ENCODE data around the gene PLOD2. TPM values are rescaled to one million over a fixed set of nuclear protein-coding genes. Genes with fewer than 3 reads are reported as not detected.

Gene PLOD2
- polyA plus RNA-seq, 6 donors from 2014 or later, result not detected

- no peaks in the 10 kb centered on the region for H3K4me1 Mint-ChIP-seq
- H3K36me3 Mint-ChIP-seq, result no peaks in the 10 kb centered on the region
- no peak overlapping the region for H3K4me3 Mint-ChIP-seq
- no peaks in the 10 kb centered on the region for H3K27me3 Mint-ChIP-seq
- no peaks in the 10 kb centered on the region for H3K9me3 Mint-ChIP-seq
- ATAC-seq (ENCODE audit: low read depth in 2 of 2) (no peak), DNase-seq (no peak)
- H3K27ac Mint-ChIP-seq, result no peak overlapping the region
Measured at GRCh38 chr3:146065573-146066006, 95.4 kb downstream of the PLOD2 start.

DNA sequence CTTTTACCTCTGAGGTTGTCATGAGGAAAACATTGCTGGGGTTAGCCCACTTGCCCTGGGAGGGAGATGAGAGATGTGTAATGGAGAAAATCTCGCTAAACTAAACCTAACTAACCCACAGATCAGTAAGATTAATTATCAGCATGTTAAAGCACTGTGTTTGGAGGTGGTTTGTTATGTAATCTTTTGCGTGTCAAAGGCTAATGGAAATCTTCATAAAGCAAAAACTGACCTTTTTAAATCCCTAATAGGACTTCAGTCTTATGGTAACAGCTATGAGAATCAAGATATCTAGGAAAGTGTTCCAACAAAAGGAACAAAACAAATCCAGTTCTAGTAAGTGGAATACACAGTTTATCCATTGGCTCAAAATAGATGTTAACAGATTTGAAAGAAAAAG is 102.7 kb downstream of the PLOD2 start:
- H3K9me3 Mint-ChIP-seq, result no peaks in the 10 kb centered on the region
- no peaks in the 10 kb centered on the region for H3K27me3 Mint-ChIP-seq
- H3K4me1 Mint-ChIP-seq, result no peaks in the 10 kb centered on the region
- H3K36me3 Mint-ChIP-seq, result no peaks in the 10 kb centered on the region
- ATAC-seq (ENCODE audit: low read depth in 2 of 2) (no peak), DNase-seq (no peak)
- H3K27ac Mint-ChIP-seq, result no peak overlapping the region
- no peak overlapping the region for H3K4me3 Mint-ChIP-seq

DNA sequence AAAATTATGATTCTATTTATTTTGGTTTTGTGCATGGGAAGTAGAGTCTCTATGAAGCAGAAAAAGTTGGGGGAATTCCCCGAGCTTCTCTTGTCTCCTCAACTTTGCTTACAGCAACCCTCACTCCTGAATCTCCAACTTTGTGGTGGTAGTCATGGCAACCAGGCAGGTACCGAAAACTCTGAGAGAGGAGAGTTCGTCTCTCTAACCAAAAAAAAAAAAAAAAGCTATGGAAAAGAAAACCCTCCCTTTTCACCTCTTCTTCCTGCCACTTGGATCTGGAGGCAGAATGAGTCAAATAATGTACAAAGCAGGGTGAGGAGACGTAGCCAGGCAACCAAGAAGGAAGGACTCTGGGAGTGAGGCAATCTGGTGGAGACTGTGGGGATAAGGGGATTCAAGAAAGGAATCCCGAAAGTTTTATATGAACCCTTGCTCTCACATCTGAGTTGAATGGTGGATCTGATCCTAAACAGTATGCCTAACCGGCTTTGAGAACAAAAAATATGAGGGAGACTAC is 108.1 kb downstream of the PLOD2 start:
- no peak overlapping the region for H3K4me3 Mint-ChIP-seq
- H3K4me1 Mint-ChIP-seq, result no peaks in the 10 kb centered on the region
- no peak for DNase-seq
- no peak for ATAC-seq (ENCODE audit: low read depth in 2 of 2)
- no peaks in the 10 kb centered on the region for H3K9me3 Mint-ChIP-seq
- H3K36me3 Mint-ChIP-seq, result no peaks in the 10 kb centered on the region
- H3K27me3 Mint-ChIP-seq, result no peaks in the 10 kb centered on the region
- no peak overlapping the region for H3K27ac Mint-ChIP-seq

- H3K27ac Mint-ChIP-seq, result no peak overlapping the region
- ATAC-seq (ENCODE audit: low read depth in 2 of 2), result no peak
- no peaks in the 10 kb centered on the region for H3K36me3 Mint-ChIP-seq
- no peaks in the 10 kb centered on the region for H3K9me3 Mint-ChIP-seq
- no peak overlapping the region for H3K4me3 Mint-ChIP-seq
- no peaks in the 10 kb centered on the region for H3K4me1 Mint-ChIP-seq
- H3K27me3 Mint-ChIP-seq, result no peaks in the 10 kb centered on the region
- no peak for DNase-seq
Measured at GRCh38 chr3:146052056-146052790, 108.8 kb downstream of the PLOD2 start.

GRCh38 chr3:146050691-146051090 is 110.3 kb downstream of the PLOD2 start:
- no peak overlapping the region for H3K27ac Mint-ChIP-seq
- H3K9me3 Mint-ChIP-seq, result peaks cover 0 to 5% (median 0%) of the 10 kb centered on the region in 7 donors
- H3K36me3 Mint-ChIP-seq, result no peaks in the 10 kb centered on the region

DNA sequence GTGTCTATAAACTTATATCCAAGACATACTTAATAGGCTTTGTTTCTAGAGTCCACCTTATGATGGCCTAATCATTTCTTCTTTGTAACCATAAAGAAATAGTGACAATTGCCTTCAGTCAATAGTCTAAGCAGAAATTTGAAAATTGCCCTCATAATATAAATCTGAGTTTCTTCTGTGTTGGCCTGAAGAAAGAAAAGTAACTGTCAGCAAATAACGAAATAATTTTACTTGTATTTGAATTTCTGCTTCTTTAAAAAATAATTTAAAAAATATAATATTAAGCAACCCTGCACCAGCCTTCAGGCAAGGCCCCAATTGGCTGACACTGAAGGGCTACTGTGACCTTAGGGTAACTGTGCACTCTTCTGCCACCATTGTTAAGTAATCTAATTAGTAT is 113.5 kb downstream of the PLOD2 start:
- H3K9me3 Mint-ChIP-seq, result peaks cover 0 to 9% (median 4%) of the 10 kb centered on the region in 7 donors
- ATAC-seq (ENCODE audit: low read depth in 2 of 2) (no peak), DNase-seq (no peak)
- no peak overlapping the region for H3K4me3 Mint-ChIP-seq
- H3K27me3 Mint-ChIP-seq, result no peaks in the 10 kb centered on the region
- no peaks in the 10 kb centered on the region for H3K36me3 Mint-ChIP-seq
- H3K27ac Mint-ChIP-seq, result no peak overlapping the region
- H3K4me1 Mint-ChIP-seq, result no peaks in the 10 kb centered on the region

More at GRCh38 chr3:146050691-146051090, 110.3 kb downstream of the PLOD2 start:
- DNase-seq, result no peak
- ATAC-seq (ENCODE audit: low read depth in 2 of 2), result no peak
- H3K27me3 Mint-ChIP-seq, result no peaks in the 10 kb centered on the region
- H3K4me1 Mint-ChIP-seq, result no peaks in the 10 kb centered on the region
- H3K4me3 Mint-ChIP-seq, result no peak overlapping the region

- no peak overlapping the region for H3K4me3 Mint-ChIP-seq
- H3K4me1 Mint-ChIP-seq, result no peaks in the 10 kb centered on the region
- ATAC-seq (ENCODE audit: low read depth in 2 of 2) (no peak), DNase-seq (no peak)
- no peaks in the 10 kb centered on the region for H3K36me3 Mint-ChIP-seq
- H3K27ac Mint-ChIP-seq, result no peak overlapping the region
- no peaks in the 10 kb centered on the region for H3K27me3 Mint-ChIP-seq
- H3K9me3 Mint-ChIP-seq, result peaks cover 0 to 9% (median 4%) of the 10 kb centered on the region in 7 donors
Measured at GRCh38 chr3:146044046-146044445, 116.9 kb downstream of the PLOD2 start.

GRCh38 chr3:146040630-146041029 is 120.4 kb downstream of the PLOD2 start:
- H3K4me1 Mint-ChIP-seq, result no peaks in the 10 kb centered on the region
- no peaks in the 10 kb centered on the region for H3K27me3 Mint-ChIP-seq
- no peak for ATAC-seq (ENCODE audit: low read depth in 2 of 2)
- DNase-seq, result no peak
- H3K9me3 Mint-ChIP-seq, result peaks cover 0 to 6% (median 0%) of the 10 kb centered on the region in 7 donors
- H3K36me3 Mint-ChIP-seq, result no peaks in the 10 kb centered on the region
- H3K27ac Mint-ChIP-seq, result no peak overlapping the region
- H3K4me3 Mint-ChIP-seq, result no peak overlapping the region

GRCh38 chr3:146037697-146038096 is 123.3 kb downstream of the PLOD2 start:
- no peaks in the 10 kb centered on the region for H3K36me3 Mint-ChIP-seq
- H3K4me3 Mint-ChIP-seq, result no peak overlapping the region
- ATAC-seq (ENCODE audit: low read depth in 2 of 2), result no peak

GRCh38 chr3:146036281-146036680 is 124.7 kb downstream of the PLOD2 start:
- peaks cover 0 to 5% (median 3%) of the 10 kb centered on the region in 7 donors for H3K9me3 Mint-ChIP-seq
- H3K27me3 Mint-ChIP-seq, result no peaks in the 10 kb centered on the region

More at GRCh38 chr3:146037697-146038096, 123.3 kb downstream of the PLOD2 start:
- Mint-ChIP-seq H3K27me3 (no peaks in the 10 kb centered on the region), H3K27ac (no peak overlapping the region), H3K4me1 (no peaks in the 10 kb centered on the region), H3K9me3 (peaks cover 0 to 2% (median 0%) of the 10 kb centered on the region in 7 donors)
- no peak for DNase-seq

GRCh38 chr3:146035366-146035765 is 125.6 kb downstream of the PLOD2 start:
- DNase-seq, result no peak
- H3K27me3 Mint-ChIP-seq, result no peaks in the 10 kb centered on the region
- H3K36me3 Mint-ChIP-seq, result peaks cover 0 to 4% of the 10 kb centered on the region in 2 donors
- peaks cover 2 to 13% (median 7%) of the 10 kb centered on the region in 7 donors for H3K9me3 Mint-ChIP-seq
- no peak for ATAC-seq (ENCODE audit: low read depth in 2 of 2)
- no peak overlapping the region for H3K4me3 Mint-ChIP-seq
- H3K4me1 Mint-ChIP-seq, result no peaks in the 10 kb centered on the region
- H3K27ac Mint-ChIP-seq, result no peak overlapping the region

More at GRCh38 chr3:146036281-146036680, 124.7 kb downstream of the PLOD2 start:
- Mint-ChIP-seq H3K27ac (no peak overlapping the region), H3K4me1 (no peaks in the 10 kb centered on the region), H3K36me3 (no peaks in the 10 kb centered on the region), H3K4me3 (no peak overlapping the region)
- DNase-seq (no peak), ATAC-seq (ENCODE audit: low read depth in 2 of 2) (no peak)

DNA sequence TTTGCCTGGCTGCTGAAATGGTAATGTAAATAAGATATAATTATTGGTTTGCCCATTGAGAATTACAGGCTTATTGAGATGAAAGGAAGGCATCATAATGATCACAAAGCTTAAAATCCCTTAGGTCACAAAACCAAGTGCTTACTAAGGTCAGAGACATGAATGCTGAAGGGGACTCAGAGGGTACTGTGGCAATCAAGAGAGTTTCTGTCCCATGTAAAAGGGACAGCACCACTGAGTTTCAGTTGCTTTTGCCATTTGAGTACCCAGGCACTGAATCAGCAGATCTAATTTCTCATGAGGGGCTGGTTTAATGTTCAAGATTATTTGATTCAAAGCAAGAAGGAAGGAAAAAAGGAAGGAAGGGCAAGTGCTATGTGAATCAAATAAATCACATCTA is 127.0 kb downstream of the PLOD2 start:
- Mint-ChIP-seq H3K27me3 (no peaks in the 10 kb centered on the region), H3K9me3 (peaks cover 6 to 24% (median 9%) of the 10 kb centered on the region in 7 donors), H3K36me3 (peaks cover 0 to 7% of the 10 kb centered on the region in 2 donors), H3K27ac (no peak overlapping the region), H3K4me1 (no peaks in the 10 kb centered on the region), H3K4me3 (no peak overlapping the region)
- DNase-seq, result no peak
- no peak for ATAC-seq (ENCODE audit: low read depth in 2 of 2)

- ATAC-seq (ENCODE audit: low read depth in 2 of 2) (no peak), DNase-seq (no peak)
- Mint-ChIP-seq H3K27ac (no peak overlapping the region), H3K36me3 (peaks cover 0 to 7% of the 10 kb centered on the region in 2 donors), H3K4me1 (no peaks in the 10 kb centered on the region), H3K9me3 (peaks cover 6 to 22% (median 9%) of the 10 kb centered on the region in 7 donors), H3K27me3 (no peaks in the 10 kb centered on the region), H3K4me3 (no peak overlapping the region)
Measured at GRCh38 chr3:146026547-146026946, 134.4 kb downstream of the PLOD2 start.

- H3K4me1 Mint-ChIP-seq, result no peaks in the 10 kb centered on the region
- ATAC-seq (ENCODE audit: low read depth in 2 of 2), result no peak
- H3K9me3 Mint-ChIP-seq, result peaks cover 0 to 7% (median 2%) of the 10 kb centered on the region in 7 donors
- no peaks in the 10 kb centered on the region for H3K36me3 Mint-ChIP-seq
- H3K4me3 Mint-ChIP-seq, result no peak overlapping the region
- DNase-seq, result no peak
- H3K27ac Mint-ChIP-seq, result no peak overlapping the region
- no peaks in the 10 kb centered on the region for H3K27me3 Mint-ChIP-seq
Measured at GRCh38 chr3:146024260-146024659, 136.7 kb downstream of the PLOD2 start.

All from naive B cell (primary cell).